SW 1271 (cell line): ENCODE results near the gene MOB3B.
"Not testable (repeated sequence)": the region's sequence is repeated elsewhere in the genome, so short reads cannot be mapped to it uniquely, and the experiment has no call there.

Experiments used
- DNase-seq, 2 experiments: peaks; one replicate each; lab custom pipeline; 2025; lab: John Stamatoyannopoulos, UW

Gene MOB3B

DNA sequence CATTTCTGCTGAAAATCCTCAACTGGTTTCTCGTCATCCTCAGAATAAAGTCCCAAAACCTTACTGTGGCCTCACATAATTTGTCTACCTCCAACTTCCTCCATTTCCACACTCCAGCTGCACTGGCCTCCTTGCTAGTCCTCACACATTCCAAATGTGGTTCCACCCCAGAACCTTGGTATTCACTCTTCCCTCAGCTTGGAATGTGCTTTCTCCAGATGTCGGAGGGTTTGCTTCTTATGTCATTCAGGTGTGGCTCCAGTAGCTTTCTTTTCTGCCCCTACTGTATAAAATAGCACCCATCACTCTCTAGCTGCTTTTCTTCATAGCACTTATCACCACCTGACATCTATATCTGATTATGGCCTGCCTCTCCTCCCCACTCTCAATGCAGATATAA is 108.0 kb downstream of the MOB3B start:
- DNase-seq = no peak

DNA sequence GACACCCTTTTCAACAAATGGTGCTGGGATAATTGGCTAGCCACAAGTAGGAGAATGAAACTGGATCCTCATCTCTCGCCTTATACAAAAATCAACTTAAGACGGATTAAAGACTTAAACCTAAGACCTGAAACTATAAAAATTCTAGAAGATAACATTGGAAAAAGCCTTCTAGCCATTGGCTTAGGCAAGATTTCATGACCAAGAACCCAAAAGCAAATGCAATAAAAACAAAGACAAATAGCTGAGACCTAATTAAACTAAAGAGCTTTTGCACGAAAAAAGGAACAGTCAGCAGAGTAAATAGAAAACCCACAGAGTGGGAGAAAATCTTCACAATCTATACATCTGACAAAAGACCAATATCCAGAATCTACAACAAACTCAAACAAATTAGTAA is 110.1 kb downstream of the MOB3B start:
- not testable (repeated sequence) for DNase-seq

DNA sequence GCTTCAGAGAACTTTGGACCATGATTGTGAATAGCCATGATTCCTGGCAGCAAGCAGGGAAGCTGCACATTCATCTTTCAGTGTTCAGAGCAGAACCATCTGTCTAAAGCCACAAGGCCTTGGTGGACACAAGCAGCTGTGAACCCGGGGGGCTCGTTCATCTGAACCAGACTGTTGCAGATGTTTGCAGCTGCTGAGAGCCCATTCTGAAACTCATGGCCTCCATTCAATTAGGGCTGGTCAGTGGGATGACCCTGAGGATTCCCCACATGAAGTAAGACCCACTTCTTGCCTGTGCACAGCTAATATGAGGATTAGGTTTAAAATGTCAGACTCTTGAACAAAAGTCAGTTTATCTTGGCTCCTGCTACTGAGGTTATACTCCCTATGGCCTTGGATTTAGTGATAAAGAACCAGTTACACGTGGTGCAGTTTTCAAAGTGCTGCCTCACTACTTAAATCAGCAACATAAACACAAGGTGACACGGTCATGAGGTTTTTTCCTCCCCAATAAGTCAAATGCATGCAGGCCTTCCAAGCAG is 115.3 kb downstream of the MOB3B start:
- DNase-seq = no peak

DNA sequence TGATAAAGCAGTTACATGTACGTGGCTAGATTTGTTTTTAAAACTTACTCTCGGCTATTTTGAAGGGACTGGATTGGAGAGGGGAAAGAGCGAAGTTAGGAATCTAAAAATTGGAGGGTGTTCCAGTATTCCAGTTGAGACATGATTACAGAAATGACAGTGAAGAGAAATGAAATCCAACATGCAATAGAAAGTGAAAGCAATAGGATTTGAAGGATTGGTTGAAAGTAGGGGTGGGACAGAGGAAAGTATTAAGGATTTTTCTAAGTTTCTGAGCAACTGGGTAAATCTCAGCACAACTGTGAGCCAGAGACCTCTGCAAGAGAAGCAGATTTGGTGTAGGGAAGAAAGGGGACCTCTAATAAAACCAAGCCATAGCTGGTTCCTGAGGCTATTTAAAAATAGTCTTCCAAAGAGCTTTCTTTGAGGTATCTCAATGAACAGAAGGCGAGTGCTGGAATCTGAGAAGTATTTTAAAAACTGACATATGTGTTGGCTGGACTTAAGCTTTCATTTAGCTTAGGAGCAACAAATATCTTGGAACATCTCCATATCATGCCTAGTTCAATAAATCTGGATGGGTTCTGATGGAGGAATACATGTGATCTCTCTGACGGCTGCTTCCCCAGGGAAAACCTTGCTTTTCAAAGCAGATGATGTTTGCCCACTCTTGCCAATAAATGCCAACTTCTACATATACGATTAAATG is 115.9 kb downstream of the MOB3B start:
- DNase-seq = no peak

DNA sequence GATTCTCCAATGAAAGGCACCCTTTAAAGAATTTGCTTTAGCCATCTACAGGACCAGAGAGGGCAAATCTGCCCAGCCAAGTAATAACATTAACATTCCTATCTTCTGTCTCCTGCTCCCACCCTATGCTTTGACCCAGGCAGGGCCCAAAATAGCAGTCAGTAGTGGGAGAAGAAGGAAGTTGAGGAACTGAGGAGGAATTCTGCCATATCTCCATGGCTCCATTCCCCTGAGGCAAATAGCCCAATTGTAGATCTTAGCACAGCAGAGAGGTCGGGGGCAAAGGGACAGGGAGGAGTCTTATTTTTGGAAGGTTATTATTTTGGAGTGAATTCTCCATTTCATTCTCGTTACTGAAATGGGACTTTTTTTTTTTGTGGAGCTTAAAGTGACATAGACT is 116.7 kb downstream of the MOB3B start:
- no peak for DNase-seq

DNA sequence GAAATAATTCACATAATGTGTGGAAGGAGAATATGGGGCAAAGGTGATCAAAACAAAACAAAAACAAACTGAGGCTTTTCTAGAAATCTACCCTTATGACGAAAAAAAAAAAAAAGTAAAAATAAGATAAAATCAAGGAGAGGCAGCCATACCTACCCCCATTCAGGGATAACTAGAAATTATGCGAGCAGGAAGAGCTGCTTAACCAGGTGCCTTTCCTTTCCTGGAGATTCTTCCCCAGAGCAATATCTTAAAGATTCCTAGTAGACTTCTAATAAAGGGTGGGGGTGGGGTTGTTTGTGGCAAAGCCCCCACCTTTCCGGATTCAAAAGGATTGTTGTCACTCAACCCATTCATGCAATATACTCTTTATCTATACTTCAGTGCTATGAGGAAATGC is 117.5 kb downstream of the MOB3B start:
- no peak for DNase-seq

DNA sequence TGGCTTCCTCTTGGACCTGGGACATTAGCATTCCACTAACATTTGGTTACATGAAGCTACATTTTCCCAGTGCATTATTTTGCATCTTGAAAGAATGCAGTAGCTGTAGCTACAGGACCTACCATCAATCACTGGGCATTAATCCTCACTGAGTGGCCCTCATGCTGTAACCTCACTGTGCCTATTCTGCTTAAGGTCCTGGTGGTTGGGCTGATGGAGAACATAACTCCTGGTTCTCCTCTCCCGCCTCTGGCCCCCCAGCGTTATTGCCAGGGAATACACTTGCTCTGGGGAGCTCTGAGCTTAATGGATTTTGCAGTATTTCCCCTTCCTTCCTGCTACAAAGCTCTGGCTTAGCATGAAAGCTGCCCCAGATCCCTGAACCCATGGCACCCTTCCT is 121.1 kb downstream of the MOB3B start:
- DNase-seq = no peak

DNA sequence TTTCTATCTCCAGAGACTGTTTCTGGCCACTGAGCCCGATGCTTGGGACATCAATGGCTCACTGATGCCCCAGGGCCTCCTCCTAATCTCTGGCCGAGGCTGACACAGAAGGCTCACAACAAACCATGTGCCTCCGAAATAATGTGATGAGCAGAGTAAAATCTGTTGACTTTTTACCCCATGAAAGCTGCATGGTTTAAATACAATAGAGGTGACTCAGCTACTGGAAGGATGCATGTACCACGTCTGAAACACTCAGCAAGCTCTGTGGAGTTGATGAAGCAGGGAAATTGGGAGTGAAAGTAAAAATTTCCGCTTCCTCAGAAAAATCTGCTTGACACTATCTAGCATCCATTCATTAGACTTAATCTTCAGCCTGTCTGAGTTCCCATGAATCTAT is 121.6 kb downstream of the MOB3B start:
- no peak for DNase-seq

DNA sequence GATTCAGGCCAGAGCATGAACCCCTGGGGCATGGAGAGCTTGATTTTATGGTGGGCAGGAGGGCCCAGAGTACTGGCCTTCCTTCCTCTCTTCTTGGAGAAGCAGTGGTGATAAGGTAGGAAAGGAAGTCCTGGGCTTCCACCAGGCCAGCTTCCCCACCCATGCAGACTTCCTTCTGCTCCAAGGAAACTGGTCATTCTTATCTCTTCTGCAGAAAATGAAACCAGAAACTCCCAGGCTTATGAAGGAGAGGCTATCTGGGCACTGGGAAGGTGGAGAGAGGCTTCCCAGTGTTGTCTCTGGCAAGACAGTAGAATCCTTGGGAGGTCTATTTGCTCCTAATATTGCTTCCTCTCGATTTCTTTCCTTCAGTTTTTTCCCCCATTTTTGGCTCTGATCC is 122.1 kb downstream of the MOB3B start:
- no peak for DNase-seq

DNA sequence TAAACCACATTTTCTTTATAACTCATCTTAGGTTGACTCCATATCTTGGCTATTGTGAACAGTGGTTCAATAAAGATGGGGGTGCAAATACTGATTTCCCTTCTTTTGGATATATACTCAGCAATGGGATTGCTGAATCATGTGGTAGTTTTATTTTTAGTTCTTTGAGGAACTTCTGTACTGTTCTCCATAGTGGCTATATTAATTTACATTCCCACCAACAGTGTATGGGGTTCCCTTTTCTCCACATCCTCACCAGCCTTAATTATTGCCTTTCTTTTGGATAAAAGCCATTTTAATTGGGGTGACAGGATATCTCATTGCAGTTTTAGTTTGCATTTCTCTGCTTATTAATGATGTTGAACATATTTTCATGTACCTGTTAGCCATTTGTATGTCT is 125.0 kb downstream of the MOB3B start:
- DNase-seq = no peak

DNA sequence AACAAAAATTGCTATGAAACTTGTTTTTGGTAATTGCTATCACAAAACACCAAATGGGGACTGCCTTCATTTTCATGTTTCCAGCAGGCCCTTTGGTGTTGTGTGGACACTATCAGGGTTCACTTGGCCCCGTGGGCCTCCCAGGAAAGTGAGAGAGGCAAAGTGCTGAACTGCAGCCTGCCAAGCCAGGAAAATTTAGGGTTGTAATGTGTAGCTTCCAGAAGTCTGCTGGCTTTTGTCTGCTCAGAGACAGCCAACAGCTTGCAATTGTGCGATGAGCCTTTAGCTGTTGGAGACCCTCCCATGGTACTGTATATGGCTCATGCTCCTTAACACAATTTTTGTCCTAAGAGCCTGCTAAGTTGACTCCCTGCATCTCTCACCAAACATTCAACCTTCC is 127.0 kb downstream of the MOB3B start:
- no peak for DNase-seq

DNA sequence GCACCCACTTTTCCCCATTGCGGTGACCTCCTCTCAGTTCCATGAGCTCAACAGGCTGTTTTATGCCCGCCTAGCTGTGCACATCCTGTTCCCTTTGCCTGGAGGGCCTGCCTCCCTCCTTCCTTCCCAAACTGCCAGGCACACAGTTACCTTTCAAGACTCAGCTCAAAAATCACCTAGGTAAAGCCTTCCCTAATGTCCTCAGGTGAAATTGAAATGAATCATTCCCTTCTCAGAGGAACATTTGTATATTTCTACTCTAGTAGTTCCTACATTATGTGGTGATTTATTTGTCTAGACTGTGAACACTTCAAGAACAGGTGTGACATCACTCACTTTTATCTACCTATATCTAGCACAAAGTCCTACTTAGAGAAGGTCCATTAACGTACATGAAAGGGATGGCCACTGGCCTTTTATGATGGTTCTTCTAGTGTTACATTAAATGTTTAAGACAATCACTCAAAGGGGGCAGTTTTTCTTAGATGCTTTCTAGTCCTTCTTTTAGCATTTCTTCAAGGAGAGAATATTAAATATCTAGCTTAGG is 129.2 kb downstream of the MOB3B start:
- DNase-seq = no peak

DNA sequence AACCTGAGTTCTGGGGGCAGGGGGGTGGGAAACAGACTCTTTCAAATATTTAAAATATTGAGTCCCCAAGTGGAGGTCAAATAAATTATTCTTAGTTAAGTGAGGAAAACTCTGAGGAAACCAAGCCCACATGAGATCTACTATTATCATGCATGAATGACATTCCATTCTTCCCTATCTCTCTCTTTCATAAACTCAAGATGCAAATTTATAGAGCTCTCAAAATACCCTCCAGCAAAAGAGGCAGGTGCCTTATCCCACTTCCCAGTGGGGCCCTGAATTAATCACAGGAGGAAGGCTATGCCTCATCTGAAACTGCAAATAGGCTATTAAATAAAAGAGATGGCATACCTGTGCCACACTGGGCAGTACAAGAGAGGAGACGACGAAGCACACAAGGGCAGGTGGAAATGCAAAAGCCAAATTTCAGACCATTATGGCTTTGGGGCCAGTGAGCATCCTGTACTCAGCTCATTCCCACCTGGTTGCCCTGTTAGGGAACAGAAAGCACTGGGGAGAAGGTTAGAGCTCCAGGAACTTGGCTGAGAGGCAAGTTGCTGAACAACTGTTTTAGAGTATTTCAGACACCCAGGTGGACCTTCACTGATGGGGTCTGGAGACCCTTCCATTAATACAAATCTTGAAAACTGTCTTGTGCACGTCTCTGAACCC is 130.5 kb downstream of the MOB3B start:
- DNase-seq = no peak

DNA sequence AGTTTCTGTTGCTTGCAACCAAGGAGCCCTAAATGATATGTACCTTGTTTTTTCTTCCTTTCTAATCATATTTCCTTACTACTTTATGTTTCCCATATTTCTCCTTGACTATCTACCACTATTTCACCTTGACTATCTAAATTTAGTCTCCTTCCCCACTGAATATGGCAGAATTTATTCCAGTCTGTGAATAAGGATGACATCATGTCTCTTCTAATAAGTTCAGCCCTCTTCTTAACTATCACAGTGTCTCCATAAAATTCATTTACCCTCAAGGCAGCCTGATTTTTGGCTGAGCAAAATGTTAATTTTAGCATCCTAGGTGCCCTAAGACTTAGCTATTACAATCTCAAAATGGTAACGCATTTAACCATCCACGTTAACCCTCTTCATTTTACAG is 133.1 kb downstream of the MOB3B start:
- DNase-seq = no peak

DNA sequence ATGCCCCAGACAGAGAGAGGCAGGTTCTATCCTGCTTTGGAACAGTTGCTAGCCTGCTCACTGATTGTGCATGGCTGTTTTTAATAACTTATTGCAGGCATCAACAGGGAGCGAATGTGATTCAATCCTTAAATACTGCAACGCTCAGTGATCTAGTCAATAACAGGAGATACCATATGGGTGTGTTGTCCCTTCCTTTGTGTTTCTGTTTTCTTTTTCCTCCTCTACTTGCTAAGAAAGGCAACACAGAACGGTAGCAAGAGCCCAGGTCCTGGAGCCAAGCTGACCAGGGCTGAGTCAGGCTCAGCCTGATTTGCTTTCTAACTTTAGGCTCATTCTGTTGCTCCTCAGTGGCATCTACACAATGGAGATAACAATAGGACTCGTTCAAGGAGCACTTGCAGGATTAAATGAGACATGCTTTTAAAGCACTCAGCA is 134.1 kb downstream of the MOB3B start:
- no peak for DNase-seq

DNA sequence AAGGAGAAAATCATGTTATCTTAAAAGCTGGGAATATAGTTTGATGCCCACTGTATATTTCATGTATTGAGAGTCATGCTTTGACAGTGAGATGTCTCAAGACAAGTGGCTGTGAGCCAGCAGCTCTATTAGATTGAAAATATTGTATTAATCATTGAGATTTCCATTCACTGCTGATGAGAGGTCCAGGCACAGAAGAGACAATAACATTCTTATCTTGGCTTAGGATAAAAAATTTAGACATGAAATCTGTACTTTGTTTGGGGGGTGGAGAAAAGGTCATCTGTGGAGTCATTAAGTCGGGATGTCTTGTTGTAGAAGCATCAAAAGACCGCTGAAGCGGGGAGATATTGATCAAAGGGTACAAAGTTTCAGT is 134.8 kb downstream of the MOB3B start:
- DNase-seq = no peak

DNA sequence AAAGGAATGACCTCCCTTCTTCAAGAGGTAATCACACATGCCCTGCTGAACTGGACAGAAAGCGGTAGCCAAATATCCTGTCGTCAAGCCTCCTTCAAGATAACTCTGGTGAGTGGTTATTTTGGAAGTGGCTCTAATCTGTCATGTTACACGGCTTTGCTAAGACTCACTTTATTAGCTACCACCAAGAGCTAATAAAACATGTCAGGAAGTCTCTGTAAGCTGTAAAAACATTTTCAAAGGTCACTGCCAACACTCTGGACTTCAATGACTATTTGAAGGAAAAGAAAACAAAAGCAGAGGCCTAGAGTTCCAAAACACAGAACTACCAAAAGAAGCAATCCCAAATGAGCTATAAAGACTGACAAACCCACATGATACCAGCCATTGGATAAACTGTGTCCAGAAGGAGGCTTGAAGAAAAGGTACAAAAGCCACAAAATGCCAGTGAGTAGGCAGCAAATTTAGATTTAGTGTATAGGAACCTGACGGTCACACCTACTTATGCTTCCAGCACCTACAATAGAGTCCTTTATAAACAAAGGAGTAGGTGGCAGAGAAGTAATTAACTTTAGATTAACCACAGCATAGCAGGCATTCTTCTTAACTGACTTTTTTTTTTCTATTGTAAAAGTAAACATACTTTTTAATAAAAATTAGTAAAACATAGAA is 135.3 kb downstream of the MOB3B start:
- DNase-seq = no peak

DNA sequence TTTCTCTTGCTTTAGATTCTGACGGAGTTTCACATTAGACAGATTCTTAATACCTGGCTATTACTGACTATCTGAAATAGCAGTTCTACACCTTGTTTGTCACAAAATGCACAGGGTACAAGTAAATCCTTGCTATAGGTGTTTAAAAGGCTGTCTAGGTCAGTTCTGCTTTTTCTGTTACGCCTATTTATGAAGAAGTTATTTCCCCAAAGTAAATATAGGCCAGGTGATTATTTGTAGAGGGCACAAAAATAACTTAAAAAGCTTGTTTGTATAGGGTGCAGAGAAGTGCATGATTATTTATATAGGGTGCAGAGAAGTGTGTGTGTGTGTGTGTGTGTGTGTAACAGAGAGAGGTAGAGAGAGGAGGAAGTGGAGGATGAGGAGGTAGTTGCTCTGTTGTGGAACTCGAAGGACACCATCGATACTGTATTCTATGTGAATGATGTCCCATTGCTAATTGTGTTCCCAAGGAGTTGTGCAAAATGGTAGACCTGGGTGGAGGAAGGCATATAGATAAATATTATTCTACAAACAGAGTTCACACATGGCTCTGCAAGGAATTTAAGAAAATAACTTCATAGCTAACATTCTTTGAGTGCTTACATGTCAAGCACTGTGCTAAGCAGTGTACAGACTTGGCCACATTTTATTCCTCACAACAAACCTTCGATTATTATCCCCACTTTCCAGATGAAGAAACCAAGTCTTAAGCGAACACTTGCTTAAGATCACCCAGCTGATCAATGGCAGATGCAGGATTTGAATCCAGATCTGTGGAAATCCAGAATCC is 136.4 kb downstream of the MOB3B start:
- DNase-seq = no peak

DNA sequence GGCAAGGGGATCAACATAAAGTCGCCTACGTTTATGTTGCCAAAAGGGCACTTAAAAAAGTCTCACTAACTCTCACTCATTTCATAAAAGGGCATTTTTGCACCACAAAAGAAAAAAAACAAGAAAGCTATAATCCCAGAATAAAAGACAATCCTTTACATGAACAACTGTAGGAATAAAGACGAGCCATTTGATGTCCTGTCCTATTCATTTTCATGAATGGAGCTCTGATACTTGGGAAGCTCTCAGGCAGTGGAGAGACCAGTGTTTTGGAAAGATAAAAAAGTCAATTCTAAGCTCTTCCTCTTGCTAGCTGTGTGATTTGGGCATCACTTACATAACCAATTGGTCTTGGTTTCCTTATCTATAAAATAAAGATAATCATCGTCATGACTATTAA is 137.2 kb downstream of the MOB3B start:
- DNase-seq = no peak

DNA sequence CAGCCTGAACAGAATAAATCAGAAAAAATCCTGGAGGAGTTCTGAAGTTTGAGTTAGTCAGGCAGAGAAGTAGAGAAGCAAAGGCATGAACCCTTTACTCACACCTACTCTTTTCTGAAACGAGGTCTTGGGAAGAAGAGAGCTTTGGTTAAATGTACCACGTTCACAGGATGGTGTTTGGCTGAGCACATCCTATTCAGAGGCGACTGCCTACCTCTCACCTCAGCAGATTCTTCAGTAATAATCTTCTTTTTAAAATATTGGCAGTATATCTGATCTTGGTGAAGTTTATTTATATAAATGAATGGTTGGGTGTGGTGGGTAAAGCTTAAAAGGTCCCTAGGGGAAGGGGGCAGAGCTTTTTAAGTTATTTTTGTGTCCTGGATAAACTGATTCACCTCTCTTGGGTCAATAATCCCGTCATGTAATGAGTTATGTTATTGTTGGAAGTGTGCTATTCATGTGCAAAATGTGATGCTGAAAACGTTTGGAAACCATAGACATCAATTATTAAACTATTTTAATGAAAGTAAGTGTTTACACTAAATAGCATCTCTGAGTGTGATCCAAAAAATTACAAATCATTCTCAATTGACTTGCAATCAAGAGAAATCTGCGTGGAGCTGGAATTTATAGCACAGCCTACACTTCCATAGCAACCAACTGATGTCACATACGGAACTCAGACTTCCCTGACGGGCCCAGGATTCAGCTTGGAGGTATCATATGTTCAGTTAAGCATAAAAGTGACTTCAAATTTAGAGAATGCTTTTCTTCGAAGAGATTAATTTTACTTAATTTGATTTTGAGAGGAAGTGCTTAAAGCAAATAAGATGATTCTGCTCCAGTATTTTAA is 138.3 kb downstream of the MOB3B start:
- DNase-seq = no peak

DNA sequence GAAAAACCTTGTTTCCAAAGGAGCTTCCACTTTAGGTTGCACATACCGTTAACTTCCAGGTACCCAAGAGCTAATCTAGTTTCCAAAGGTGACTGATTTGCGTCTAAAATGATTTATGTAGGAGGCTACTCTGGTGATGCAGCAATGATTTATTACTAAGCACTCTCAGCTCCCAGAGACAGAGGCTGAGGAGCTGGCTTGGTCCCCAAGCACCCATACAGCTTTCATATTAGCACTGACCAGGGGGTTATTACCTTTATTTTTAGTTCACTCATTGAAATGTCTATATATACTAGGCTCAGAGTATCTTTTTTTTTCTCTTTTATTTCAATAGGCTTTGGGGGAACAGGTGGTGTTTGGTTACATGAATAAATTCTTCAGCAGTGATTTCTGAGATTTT is 141.5 kb downstream of the MOB3B start:
- DNase-seq = no peak
